HepG2 (cell line): ENCODE results near the gene MRNIP. TPM values are rescaled to one million over a fixed set of nuclear protein-coding genes. Genes with fewer than 3 reads are reported as not detected.
A peak's percentile ranks its signal among the peaks of the same experiment; 100 is the strongest.

Source experiments
- AKAP8 ChIP-seq: sonication (generic); formaldehyde crosslinking; IDR thresholded peaks from 2 replicates; pipeline ENCODE4 v1.5.1; 2020; ENCODE audit warnings: mild to moderate bottlenecking, missing genetic modification reagents
- ARNT ChIP-seq: fragments of 450-650 bp; IDR thresholded peaks from 2 replicates; pipeline ENCODE4 v1.6.1; 2017
- DNMT3B ChIP-seq: conservative IDR thresholded peaks from 2 replicates; pipeline ENCODE4 v1.6.1; 2016; ENCODE audit warnings: missing biosample characterization, control low read depth
- DPF2 ChIP-seq: sonication (generic); formaldehyde crosslinking; IDR thresholded peaks from 2 replicates; pipeline ENCODE4 v1.4.0; 2020; ENCODE audit warnings: mild to moderate bottlenecking, low read depth, missing genetic modification reagents, borderline replicate concordance
- ETV6 ChIP-seq: sonication (generic); formaldehyde crosslinking; conservative IDR thresholded peaks from 2 replicates; pipeline ENCODE4 v1.4.0; 2020; ENCODE audit warnings: missing genetic modification reagents
- IKZF5 ChIP-seq: IDR thresholded peaks from 2 replicates; pipeline ENCODE4 v1.6.1; 2018; ENCODE audit warnings: missing genetic modification reagents, mild to moderate bottlenecking, missing compliant biosample characterization
- KDM5A ChIP-seq: fragments of 200-600 bp; sonication (generic); IDR thresholded peaks from 2 replicates; pipeline ENCODE4 v1.7.0; 2018; ENCODE audit warnings: antibody characterized with exemption, mild to moderate bottlenecking, low read length, borderline replicate concordance
- MYPOP ChIP-seq: sonication (generic); formaldehyde crosslinking; IDR thresholded peaks from 2 replicates; pipeline ENCODE4 v1.8.1; 2023; ENCODE audit warnings: mild to moderate bottlenecking, moderate library complexity, missing genetic modification reagents
- SALL1 ChIP-seq: sonication (generic); formaldehyde crosslinking; IDR thresholded peaks from 2 replicates; pipeline ENCODE4 v1.8.0; 2022; ENCODE audit warnings: mild to moderate bottlenecking, missing genetic modification reagents
- SALL2 ChIP-seq: sonication (generic); formaldehyde crosslinking; IDR thresholded peaks from 2 replicates; pipeline ENCODE4 v1.8.1; 2023; ENCODE audit warnings: mild to moderate bottlenecking, missing genetic modification reagents, inconsistent platforms
- SOX5 ChIP-seq: IDR thresholded peaks from 2 replicates; pipeline ENCODE4 v1.6.1; 2016; ENCODE audit warnings: borderline replicate concordance
- THAP11 ChIP-seq: IDR thresholded peaks from 2 replicates; pipeline ENCODE4 v1.6.1; 2016; ENCODE audit warnings: missing biosample characterization, missing genetic modification reagents
- ZBTB10 ChIP-seq: sonication (generic); formaldehyde crosslinking; IDR thresholded peaks from 2 replicates; pipeline ENCODE4 v1.4.0; 2020; ENCODE audit warnings: missing genetic modification reagents, borderline replicate concordance
- ZBTB44 ChIP-seq: sonication (generic); formaldehyde crosslinking; IDR thresholded peaks from 2 replicates; pipeline ENCODE4 v1.4.0; 2020; ENCODE audit warnings: missing genetic modification reagents
- ZFY ChIP-seq: sonication (generic); formaldehyde crosslinking; IDR thresholded peaks from 2 replicates; pipeline ENCODE4 v1.4.0; 2020; ENCODE audit warnings: missing genetic modification reagents
- ZNF432 ChIP-seq: sonication (generic); formaldehyde crosslinking; IDR thresholded peaks from 2 replicates; pipeline ENCODE4 v1.5.0; 2020; ENCODE audit warnings: missing genetic modification reagents, mild to moderate bottlenecking, borderline replicate concordance
- ZNF660 ChIP-seq: sonication (generic); formaldehyde crosslinking; IDR thresholded peaks from 2 replicates; pipeline ENCODE4 v1.5.1; 2020; ENCODE audit warnings: mild to moderate bottlenecking, low read depth, missing genetic modification reagents, borderline replicate concordance
- ZNF687 ChIP-seq: sonication (generic); formaldehyde crosslinking; IDR thresholded peaks from 2 replicates; pipeline ENCODE4 v1.5.1; 2020; ENCODE audit warnings: mild to moderate bottlenecking, missing genetic modification reagents, moderate library complexity
- polyA plus RNA-seq, 8 experiments: library from polyadenylated mRNA; depleted of rRNA in 3 of 8; stranded (reverse) in 7 of 8; unstranded in 1 of 8; fragments of >200 nt; fragmentation: Illumina TruSeq in 4 of 8; extraction: Trizol in 4 of 8; gene quantifications; 2 replicates each; pipeline versions ENCODE4 v1.2.1 to v1.2.3, GENCODE V29; 2011 to 2016; ENCODE audit warnings: low read depth in 4 of 8, missing spikeins in 1 of 8, mixed read lengths in 1 of 8; ENCODE audit not compliant: insufficient read depth in 1 of 8
- total RNA-seq, 5 experiments: library from RNA; depleted of rRNA; stranded (reverse); fragments of >200 nt; fragmentation: Illumina TruSeq; extraction: Trizol; gene quantifications; 2 replicates each; pipeline ENCODE4 v1.2.3, GENCODE V29; 2016; ENCODE audit warnings: low read depth in 1 of 5

Gene MRNIP
- total and polyA plus RNA-seq, 2 of the 13 experiments (the other 11 are each of a cell fraction or from before 2014, with no cell fraction given), result 15.5 to 34.1 TPM

GRCh38 chr5:179792612-179793467 lies 65.8 kb downstream of the MRNIP start (continued):
- TF ChIP-seq ZBTB44 (CRISPR knock-in tag) (no peak), THAP11 (CRISPR knock-in tag) (no peak), SALL2 (no peak), ZBTB10 (no peak), ZNF687 (CRISPR knock-in tag) (peak; percentile 78), ZFY (CRISPR knock-in tag) (peak; percentile 16; the same call in 1 of the 2 replicates), KDM5A (no peak), AKAP8 (CRISPR knock-in tag) (no peak), ZNF660 (no peak), SOX5 (CRISPR knock-in tag) (no peak), ETV6 (no peak), ZNF432 (CRISPR knock-in tag) (no peak), IKZF5 (CRISPR knock-in tag) (no peak), ARNT (no peak), MYPOP (CRISPR knock-in tag) (no peak), DPF2 (no peak), DNMT3B (CRISPR knock-in tag) (no peak), SALL1 (CRISPR knock-in tag) (peak; percentile 10; the same call in 1 of the 2 replicates)
